Caco-2 (cell line): Measurements from ENCODE around the gene GATA3. TPM values are rescaled to one million over a fixed set of nuclear protein-coding genes. Genes with fewer than 3 reads are reported as not detected.

Source experiments
- BruUV-seq: library from RNA; stranded (reverse); fragments of 400-500 nt; replicated peaks from 2 replicates; lab custom pipeline; 2021; lab: Mats Ljungman, UMichigan
- CTCF ChIA-PET: fragments of 300-600 bp; sonication (Branson Sonifier 250); formaldehyde crosslinking; loops from one replicate; lab custom pipeline; 2022; ENCODE audit warnings: antibody characterized with exemption; lab: Charles Lee
- POLR2A ChIA-PET: fragments of 300-600 bp; sonication (Branson Sonifier 250); formaldehyde crosslinking; loops from one replicate; lab custom pipeline; 2022; ENCODE audit warnings: antibody characterized with exemption; lab: Charles Lee
- DNase-seq, 2 experiments: peaks; one replicate each; pipeline versions ENCODE4 v3.0.0 to v3.0.0-alpha.2; 2020 to 2022
- H3K27me3 ChIP-seq: replicated peaks from 2 replicates; pipeline ENCODE4 v1.6.0; 2011; ENCODE audit warnings: low read length; ENCODE audit not compliant: control insufficient read depth, insufficient read depth
- H3K36me3 ChIP-seq: 2 replicates; pipeline ENCODE4 v1.5.1; 2011; ENCODE audit warnings: low read length; ENCODE audit not compliant: control insufficient read depth, insufficient read depth
- H3K4me1 ChIP-seq: fragments of 250-450 bp; sonication (Bioruptor Pico); 2 replicates; pipeline ENCODE4 v1.5.1; 2020; ENCODE audit warnings: mild to moderate bottlenecking
- H3K4me3 ChIP-seq: 2 replicates; pipeline ENCODE4 v1.5.1; 2011; ENCODE audit warnings: low read depth, mild to moderate bottlenecking, control low read depth, low read length
- H3K9me3 ChIP-seq: fragments of 250-450 bp; sonication (Bioruptor Pico); 2 replicates; pipeline ENCODE4 v1.5.1; 2020; ENCODE audit warnings: mild to moderate bottlenecking, moderate library complexity
- H3K27ac Mint-ChIP-seq: one replicate; pipeline ENCODE4 v1.8.0; 2022; ENCODE audit warnings: mixed read lengths; ENCODE audit not compliant: unreplicated experiment
- H3K27me3 Mint-ChIP-seq: one replicate; pipeline ENCODE4 v1.8.0; 2022; ENCODE audit warnings: mixed read lengths; ENCODE audit not compliant: insufficient read depth, unreplicated experiment
- H3K36me3 Mint-ChIP-seq: one replicate; pipeline ENCODE4 v1.8.0; 2022; ENCODE audit warnings: mild to moderate bottlenecking, mixed read lengths; ENCODE audit not compliant: insufficient read depth, unreplicated experiment
- H3K4me1 Mint-ChIP-seq: one replicate; pipeline ENCODE4 v1.8.0; 2022; ENCODE audit warnings: low read depth, mixed read lengths; ENCODE audit not compliant: unreplicated experiment
- H3K4me3 Mint-ChIP-seq: one replicate; pipeline ENCODE4 v1.8.0; 2022; ENCODE audit warnings: mild to moderate bottlenecking, moderate library complexity, mixed read lengths; ENCODE audit not compliant: unreplicated experiment
- H3K9me3 Mint-ChIP-seq: one replicate; pipeline ENCODE4 v1.8.0; 2022; ENCODE audit warnings: mixed read lengths; ENCODE audit not compliant: unreplicated experiment
- intact Hi-C: fragments of 100-400 bp; cut with micrococcal nuclease; formaldehyde crosslinking; loops from one replicate; pipeline ENCODE4 v1.10.0; 2022; ENCODE audit not compliant: unreplicated experiment
- total RNA-seq: library from RNA; stranded (reverse); gene quantifications from 2 replicates; pipeline ENCODE4 v1.2.3, GENCODE V29; 2022
- TF ChIP-seq, protein P1 (sequence below), 2 experiments: fragments of 200-600 bp in 1 of 2; IDR thresholded peaks; 1 replicate in 1 of 2; 2 replicates in 1 of 2; pipeline versions ENCODE4 v1.5.1 to v1.8.0; 2011 to 2022; ENCODE audit warnings: antibody characterized with exemption in 1 of 2, control low read depth in 1 of 2, inconsistent platforms in 1 of 2, low read depth in 1 of 2, low read length in 1 of 2, mild to moderate bottlenecking in 1 of 2, moderate library complexity in 1 of 2; ENCODE audit not compliant: insufficient read depth in 1 of 2, severe bottlenecking in 1 of 2, unreplicated experiment in 1 of 2

The GATA3 gene
- total RNA-seq, 1 experiment from 2014 or later = 27.7 TPM

DNA sequence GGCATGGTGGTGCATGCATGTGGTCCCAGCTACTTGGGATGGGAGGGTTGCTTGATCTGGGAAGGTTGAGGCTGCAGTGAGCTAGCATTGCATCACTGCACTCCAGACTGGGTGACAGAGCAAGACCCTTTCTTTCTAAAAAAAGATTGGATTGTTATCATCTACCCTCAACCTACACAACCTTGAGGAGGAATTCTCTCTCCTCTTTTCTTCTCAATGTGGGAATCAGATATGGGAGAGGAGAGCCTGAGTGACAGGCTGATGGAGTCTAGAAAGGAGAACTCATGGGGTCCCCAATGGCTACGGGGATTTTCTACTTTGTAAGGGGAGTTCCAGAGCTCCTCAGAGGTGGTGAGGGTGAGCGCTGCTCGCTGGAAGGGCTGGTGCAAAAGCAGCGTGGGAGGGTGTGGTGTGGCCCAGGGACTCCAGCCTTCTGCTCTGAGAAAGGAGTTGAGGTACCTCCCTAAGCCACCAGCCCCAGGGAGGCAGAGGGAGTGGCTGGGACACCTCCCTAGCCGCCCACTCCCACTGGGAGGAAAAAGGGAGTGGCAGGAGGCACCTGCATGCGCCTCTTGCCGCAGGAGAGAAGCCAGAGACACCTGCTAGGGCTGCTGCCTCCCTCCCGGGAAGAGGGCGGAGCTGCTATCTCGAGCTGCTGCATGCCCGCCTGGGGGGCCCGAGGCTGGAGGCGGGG, 48.4 kb downstream of the GATA3 start:
- intact Hi-C loops = loop anchor here (1.0 to 5.0 kb wide), 5 partner anchors 18 to 277 kb away; no protein-coding TSS in a partner anchor
- peaks cover 49% of the 10 kb centered on the region for H3K4me1 ChIP-seq
- Mint-ChIP-seq H3K4me3 (peak overlapping the region; percentile 75), H3K4me1 (peaks cover 38% of the 10 kb centered on the region), H3K9me3 (no peaks in the 10 kb centered on the region), H3K27me3 (no peaks in the 10 kb centered on the region), H3K27ac (peak overlapping the region; percentile 90), H3K36me3 (peaks cover 7% of the 10 kb centered on the region)
- no peaks in the 10 kb centered on the region for H3K27me3 ChIP-seq
- TF ChIP-seq, protein P1, sequence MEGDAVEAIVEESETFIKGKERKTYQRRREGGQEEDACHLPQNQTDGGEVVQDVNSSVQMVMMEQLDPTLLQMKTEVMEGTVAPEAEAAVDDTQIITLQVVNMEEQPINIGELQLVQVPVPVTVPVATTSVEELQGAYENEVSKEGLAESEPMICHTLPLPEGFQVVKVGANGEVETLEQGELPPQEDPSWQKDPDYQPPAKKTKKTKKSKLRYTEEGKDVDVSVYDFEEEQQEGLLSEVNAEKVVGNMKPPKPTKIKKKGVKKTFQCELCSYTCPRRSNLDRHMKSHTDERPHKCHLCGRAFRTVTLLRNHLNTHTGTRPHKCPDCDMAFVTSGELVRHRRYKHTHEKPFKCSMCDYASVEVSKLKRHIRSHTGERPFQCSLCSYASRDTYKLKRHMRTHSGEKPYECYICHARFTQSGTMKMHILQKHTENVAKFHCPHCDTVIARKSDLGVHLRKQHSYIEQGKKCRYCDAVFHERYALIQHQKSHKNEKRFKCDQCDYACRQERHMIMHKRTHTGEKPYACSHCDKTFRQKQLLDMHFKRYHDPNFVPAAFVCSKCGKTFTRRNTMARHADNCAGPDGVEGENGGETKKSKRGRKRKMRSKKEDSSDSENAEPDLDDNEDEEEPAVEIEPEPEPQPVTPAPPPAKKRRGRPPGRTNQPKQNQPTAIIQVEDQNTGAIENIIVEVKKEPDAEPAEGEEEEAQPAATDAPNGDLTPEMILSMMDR (IDR thresholded peaks at IDR 0.05; ENCODE audit: insufficient read depth in 1 of 2, low read depth in 1 of 2, low read length in 1 of 2, severe bottlenecking in 1 of 2, unreplicated experiment in 1 of 2) = no peak
- DNase-seq = peak; percentile 91 to 93
- ChIA-PET POLR2A (interaction anchor here (0.8 to 0.9 kb wide), 2 partner anchors 43 to 57 kb away, joined by 3 to 4 read pairs; no protein-coding TSS in a partner anchor), CTCF (interaction anchor here (0.6 to 0.9 kb wide), 3 partner anchors 9 to 48 kb away, joined by 3 to 4 read pairs (median 3); partner anchors contain the start of gene GATA3)
- TSS peak; percentile 97 for BruUV-seq
- no peaks in the 10 kb centered on the region for H3K9me3 ChIP-seq
- H3K36me3 ChIP-seq = no peaks in the 10 kb centered on the region
- peak overlapping the region; percentile 21 for H3K4me3 ChIP-seq

DNA sequence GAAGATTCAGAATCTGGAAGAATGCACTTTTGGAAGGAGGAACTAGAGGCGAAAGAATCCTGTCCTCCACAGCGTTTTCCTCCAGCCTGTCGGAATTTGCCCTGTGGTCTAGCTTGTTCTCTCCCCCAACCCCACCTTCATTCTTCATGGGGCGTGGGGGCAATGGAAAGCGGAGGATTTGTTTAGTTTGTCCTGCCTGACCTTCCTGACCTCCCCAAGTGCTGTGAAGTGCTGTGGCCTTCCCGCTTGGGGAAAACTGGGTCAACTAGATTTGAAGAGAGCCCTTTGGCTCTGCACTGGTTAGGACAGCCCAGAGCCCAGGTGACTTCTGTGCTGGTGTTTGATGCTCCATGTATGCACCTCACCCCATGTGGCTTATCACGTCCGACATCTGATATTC, 49.1 kb downstream of the GATA3 start:
- H3K27me3 Mint-ChIP-seq = no peaks in the 10 kb centered on the region
- peaks cover 49% of the 10 kb centered on the region for H3K4me1 ChIP-seq

DNA sequence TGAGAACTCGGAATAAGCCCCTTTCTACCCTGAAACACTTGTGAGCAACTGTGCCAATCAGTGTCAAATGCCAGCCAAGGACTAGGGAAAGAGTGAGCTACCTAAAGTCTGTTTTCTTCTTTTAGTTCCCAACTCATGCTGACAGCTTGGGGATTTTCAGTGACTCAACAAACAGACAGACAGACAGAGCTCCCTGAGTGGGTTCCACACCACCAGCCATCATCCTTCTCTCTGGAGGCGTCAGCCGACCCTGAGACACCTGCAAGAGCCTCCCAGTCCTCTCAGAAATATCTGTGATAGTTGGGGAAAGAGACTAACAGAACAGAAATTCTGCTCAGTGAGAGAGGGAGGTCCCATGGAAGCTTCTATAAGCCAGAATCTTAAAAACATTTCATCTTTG, 49.5 kb downstream of the GATA3 start:
- TF ChIP-seq, protein P1 (IDR thresholded peaks at IDR 0.05; ENCODE audit: insufficient read depth in 1 of 2, low read depth in 1 of 2, low read length in 1 of 2, severe bottlenecking in 1 of 2, unreplicated experiment in 1 of 2) = no peak
- H3K36me3 Mint-ChIP-seq = peaks cover 7% of the 10 kb centered on the region
- no peak for DNase-seq
- Histone ChIP-seq H3K4me1 (peaks cover 49% of the 10 kb centered on the region), H3K27me3 (no peaks in the 10 kb centered on the region), H3K4me3 (no peak overlapping the region), H3K36me3 (no peaks in the 10 kb centered on the region), H3K9me3 (no peaks in the 10 kb centered on the region)
- no peaks in the 10 kb centered on the region for H3K27me3 Mint-ChIP-seq
- ChIA-PET POLR2A (interaction anchor here (0.6 kb wide), 1 partner anchor 248 kb away, joined by 9 read pairs; no protein-coding TSS in a partner anchor), CTCF (interaction anchor here (0.9 kb wide), 1 partner anchor 16 kb away, joined by 3 read pairs; no protein-coding TSS in a partner anchor)
- BruUV-seq = no TSS peak
- H3K9me3 Mint-ChIP-seq = no peaks in the 10 kb centered on the region
- H3K4me3 Mint-ChIP-seq = peak overlapping the region; percentile 75
- H3K27ac Mint-ChIP-seq = peak overlapping the region; percentile 90
- intact Hi-C loops = loop anchor here (5.0 kb wide), 1 partner anchor 263 kb away; no protein-coding TSS in a partner anchor
- peaks cover 39% of the 10 kb centered on the region for H3K4me1 Mint-ChIP-seq

More for the DNA sequence above, 49.1 kb downstream of the GATA3 start:
- Mint-ChIP-seq H3K4me1 (peaks cover 38% of the 10 kb centered on the region), H3K4me3 (peak overlapping the region; percentile 75), H3K36me3 (peaks cover 7% of the 10 kb centered on the region), H3K9me3 (no peaks in the 10 kb centered on the region), H3K27ac (peak overlapping the region; percentile 90)
- ChIA-PET CTCF (interaction anchor here (0.6 to 0.9 kb wide), 3 partner anchors 9 to 49 kb away, joined by 3 to 4 read pairs (median 3); partner anchors contain the start of gene GATA3), POLR2A (interaction anchor here (0.8 to 0.9 kb wide), 2 partner anchors 44 to 58 kb away, joined by 3 to 4 read pairs; no protein-coding TSS in a partner anchor)
- BruUV-seq = TSS peak; percentile 87
- peak; percentile 91 to 94 for DNase-seq
- TF ChIP-seq, protein P1 (IDR thresholded peaks at IDR 0.05; ENCODE audit: insufficient read depth in 1 of 2, low read depth in 1 of 2, low read length in 1 of 2, severe bottlenecking in 1 of 2, unreplicated experiment in 1 of 2) = no peak
- Histone ChIP-seq H3K4me3 (peak overlapping the region; percentile 21), H3K36me3 (no peaks in the 10 kb centered on the region), H3K27me3 (no peaks in the 10 kb centered on the region), H3K9me3 (no peaks in the 10 kb centered on the region)
- intact Hi-C loops = loop anchor here (1.0 to 5.0 kb wide), 5 partner anchors 18 to 277 kb away; no protein-coding TSS in a partner anchor
